Loucy (cell line): ENCODE results near the gene SAMMSON.

Source experiments
- H2AFZ ChIP-seq: fragments of 200-600 bp; sonication (generic); 2 replicates; pipeline ENCODE4 v1.6.0; 2016; ENCODE audit warnings: antibody characterized with exemption, mild to moderate bottlenecking, low read length, moderate library complexity
- H3F3A ChIP-seq: fragments of 200-600 bp; 2 replicates; pipeline ENCODE4 v1.6.0; 2016; ENCODE audit warnings: antibody characterized with exemption, low read depth, mild to moderate bottlenecking
- H3K27me3 ChIP-seq: fragments of 200-600 bp; sonication (generic); 2 replicates; pipeline ENCODE4 v1.6.1; 2014; ENCODE audit warnings: low read length, mild to moderate bottlenecking; ENCODE audit not compliant: insufficient read depth, poor library complexity, severe bottlenecking
- H3K36me3 ChIP-seq: fragments of 200-600 bp; sonication (generic); 2 replicates; pipeline ENCODE4 v1.6.1; 2016; ENCODE audit warnings: low read length; ENCODE audit not compliant: insufficient read depth
- H3K4me1 ChIP-seq: fragments of 200-600 bp; sonication (generic); 2 replicates; pipeline ENCODE4 v1.5.1; 2014; ENCODE audit warnings: low read length, mild to moderate bottlenecking; ENCODE audit not compliant: insufficient read depth, poor library complexity, severe bottlenecking
- H3K4me2 ChIP-seq: fragments of 200-600 bp; sonication (generic); 2 replicates; pipeline ENCODE4 v1.6.0; 2014; ENCODE audit warnings: antibody characterized with exemption, low read length, low read depth, mild to moderate bottlenecking; ENCODE audit not compliant: poor library complexity, severe bottlenecking
- H3K4me3 ChIP-seq: fragments of 200-600 bp; sonication (generic); 2 replicates; pipeline ENCODE4 v1.5.1; 2014; ENCODE audit warnings: low read length, mild to moderate bottlenecking, mixed read lengths; ENCODE audit not compliant: poor library complexity, severe bottlenecking
- H3K79me2 ChIP-seq: fragments of 200-600 bp; sonication (generic); 2 replicates; pipeline ENCODE4 v1.6.1; 2014; ENCODE audit warnings: low read length; ENCODE audit not compliant: insufficient read depth
- H3K9ac ChIP-seq: fragments of 200-600 bp; sonication (generic); 2 replicates; pipeline ENCODE4 v1.6.0; 2014; ENCODE audit warnings: mild to moderate bottlenecking, low read depth, low read length, moderate library complexity; ENCODE audit not compliant: poor library complexity, severe bottlenecking
- H3K9me2 ChIP-seq: fragments of 200-600 bp; sonication (generic); replicated peaks from 2 replicates; pipeline ENCODE4 v1.6.1; 2016; ENCODE audit warnings: low read depth, low read length, mixed read lengths
- H3K9me3 ChIP-seq: fragments of 200-600 bp; sonication (generic); 2 replicates; pipeline ENCODE4 v1.6.1; 2014; ENCODE audit warnings: mild to moderate bottlenecking, antibody characterized with exemption, low read length, low read depth; ENCODE audit not compliant: insufficient read depth
- H4K20me1 ChIP-seq: fragments of 200-600 bp; sonication (generic); 2 replicates; pipeline ENCODE4 v1.6.0; 2014; ENCODE audit warnings: antibody characterized with exemption, low read length, mild to moderate bottlenecking; ENCODE audit not compliant: insufficient read depth, poor library complexity, severe bottlenecking
- CTCF ChIP-seq: fragments of 200-600 bp; sonication (generic); conservative IDR thresholded peaks from 2 replicates; pipeline ENCODE4 v1.5.1; 2014; ENCODE audit warnings: mild to moderate bottlenecking, antibody characterized with exemption, low read length
- EZH2phosphoT487 ChIP-seq: fragments of 200-600 bp; IDR thresholded peaks from 2 replicates; pipeline ENCODE4 v1.6.1; 2018; ENCODE audit warnings: antibody characterized with exemption, mild to moderate bottlenecking, moderate library complexity, borderline replicate concordance

Gene SAMMSON

GRCh38 chr3:69961706-69962439 is 37.7 kb upstream of the SAMMSON start:
- Histone ChIP-seq H3K9me3 (no peaks in the 10 kb centered on the region), H3K4me3 (no peak overlapping the region), H3K9me2 (no peaks in the 10 kb centered on the region), H2AFZ (no peak overlapping the region), H3K36me3 (no peaks in the 10 kb centered on the region), H3F3A (no peaks in the 10 kb centered on the region), H3K4me1 (no peaks in the 10 kb centered on the region), H3K27me3 (no peaks in the 10 kb centered on the region), H4K20me1 (no peaks in the 10 kb centered on the region), H3K4me2 (no peak overlapping the region), H3K79me2 (no peaks in the 10 kb centered on the region), H3K9ac (no peak overlapping the region)
- TF ChIP-seq CTCF (no peak), EZH2phosphoT487 (no peak)

- Histone ChIP-seq H3F3A (no peaks in the 10 kb centered on the region), H3K9me2 (no peaks in the 10 kb centered on the region)
Observed at GRCh38 chr3:69963643-69964042, 35.9 kb upstream of the SAMMSON start.

GRCh38 chr3:69967156-69967555 is 32.4 kb upstream of the SAMMSON start:
- Histone ChIP-seq H3K4me2 (no peak overlapping the region), H3K9me2 (no peaks in the 10 kb centered on the region), H3K36me3 (no peaks in the 10 kb centered on the region), H3K9ac (no peak overlapping the region), H3F3A (no peaks in the 10 kb centered on the region), H3K9me3 (no peaks in the 10 kb centered on the region), H3K4me3 (no peak overlapping the region), H3K4me1 (no peaks in the 10 kb centered on the region), H3K79me2 (no peaks in the 10 kb centered on the region), H3K27me3 (no peaks in the 10 kb centered on the region), H4K20me1 (no peaks in the 10 kb centered on the region), H2AFZ (no peak overlapping the region)
- TF ChIP-seq EZH2phosphoT487 (no peak), CTCF (no peak)

More at GRCh38 chr3:69963643-69964042, 35.9 kb upstream of the SAMMSON start:
- Histone ChIP-seq H3K36me3 (no peaks in the 10 kb centered on the region), H3K4me3 (no peak overlapping the region), H3K4me2 (no peak overlapping the region), H3K9ac (no peak overlapping the region), H2AFZ (no peak overlapping the region), H3K27me3 (no peaks in the 10 kb centered on the region), H3K79me2 (no peaks in the 10 kb centered on the region), H3K9me3 (no peaks in the 10 kb centered on the region), H3K4me1 (no peaks in the 10 kb centered on the region), H4K20me1 (no peaks in the 10 kb centered on the region)
- TF ChIP-seq EZH2phosphoT487 (no peak), CTCF (no peak)
